Gastrocnemius medialis (tissue), 4 donors: Measurements from ENCODE around the gene FYN.

ENCODE experiments used
- POLR2A ChIP-seq, 2 donors: fragments of 450-650 bp; IDR thresholded peaks; one replicate each; pipeline ENCODE4 v1.6.1; 2017; ENCODE audit warnings: antibody characterized with exemption in 2 of 2, mild to moderate bottlenecking in 2 of 2, moderate library complexity in 2 of 2
- TF ChIP-seq, protein P1 (sequence below), 5 experiments: fragments of 450-650 bp in 3 of 5; fragments of 200-600 bp in 2 of 5; sonication (generic) in 2 of 5; IDR thresholded peaks in 4 of 5; conservative IDR thresholded peaks in 1 of 5; 1 replicate in 4 of 5; 2 replicates in 1 of 5; pipeline ENCODE4 v1.5.1; 2016 to 2019; ENCODE audit warnings: antibody characterized with exemption in 5 of 5, mild to moderate bottlenecking in 3 of 5, moderate library complexity in 3 of 5

DNA sequence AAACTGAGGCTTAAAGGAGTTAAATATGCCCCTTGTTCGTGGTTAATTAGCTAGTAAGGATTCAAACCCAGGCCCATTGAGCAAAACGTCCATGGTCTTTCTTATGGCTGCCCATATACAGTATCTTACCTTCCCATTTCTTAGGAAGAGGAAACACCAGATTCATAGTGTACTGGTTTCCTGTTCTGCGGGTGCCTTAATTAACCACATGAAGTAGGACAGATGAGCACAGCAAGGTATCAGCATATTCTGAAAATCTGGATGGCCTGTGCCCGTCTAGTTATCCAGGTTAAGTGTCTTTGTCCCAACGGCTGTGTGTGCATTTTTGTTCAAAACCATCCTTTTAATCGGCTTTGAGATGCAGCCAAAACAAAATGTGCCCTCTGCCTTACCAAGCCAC is 174.1 kb downstream of the FYN start:
- TF ChIP-seq, protein P1, sequence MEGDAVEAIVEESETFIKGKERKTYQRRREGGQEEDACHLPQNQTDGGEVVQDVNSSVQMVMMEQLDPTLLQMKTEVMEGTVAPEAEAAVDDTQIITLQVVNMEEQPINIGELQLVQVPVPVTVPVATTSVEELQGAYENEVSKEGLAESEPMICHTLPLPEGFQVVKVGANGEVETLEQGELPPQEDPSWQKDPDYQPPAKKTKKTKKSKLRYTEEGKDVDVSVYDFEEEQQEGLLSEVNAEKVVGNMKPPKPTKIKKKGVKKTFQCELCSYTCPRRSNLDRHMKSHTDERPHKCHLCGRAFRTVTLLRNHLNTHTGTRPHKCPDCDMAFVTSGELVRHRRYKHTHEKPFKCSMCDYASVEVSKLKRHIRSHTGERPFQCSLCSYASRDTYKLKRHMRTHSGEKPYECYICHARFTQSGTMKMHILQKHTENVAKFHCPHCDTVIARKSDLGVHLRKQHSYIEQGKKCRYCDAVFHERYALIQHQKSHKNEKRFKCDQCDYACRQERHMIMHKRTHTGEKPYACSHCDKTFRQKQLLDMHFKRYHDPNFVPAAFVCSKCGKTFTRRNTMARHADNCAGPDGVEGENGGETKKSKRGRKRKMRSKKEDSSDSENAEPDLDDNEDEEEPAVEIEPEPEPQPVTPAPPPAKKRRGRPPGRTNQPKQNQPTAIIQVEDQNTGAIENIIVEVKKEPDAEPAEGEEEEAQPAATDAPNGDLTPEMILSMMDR (IDR thresholded peaks at IDR 0.05 in 4 of 5, conservative IDR thresholded peaks at IDR 0.05 in 1 of 5) = no peak
- TF ChIP-seq POLR2A (IDR thresholded peaks at IDR 0.05) = no peak
